Body of pancreas (tissue), 4 donors: ENCODE data around the gene XRN2. TPM values are rescaled to one million over a fixed set of nuclear protein-coding genes. Genes with fewer than 3 reads are reported as not detected.
A peak's percentile ranks its signal among the peaks of the same experiment; 100 is the strongest.

Experiments
- ATAC-seq: fragments of 150-250 bp; one replicate; pipeline ENCODE4 v1.9.1; 2016
- DNase-seq, 4 donors: peaks; one replicate each; pipeline ENCODE4 v3.0.0-alpha.2; 2019
- H3K27ac ChIP-seq, 4 donors: fragments of 200-600 bp; sonication (generic); 1 replicate in 3 of 4; 2 replicates in 1 of 4; pipeline versions ENCODE4 v1.5.1 to v1.6.1; 2016 to 2019; ENCODE audit warnings: mild to moderate bottlenecking in 1 of 4, mixed read lengths in 1 of 4, moderate library complexity in 1 of 4
- H3K27me3 ChIP-seq, 2 donors: fragments of 200-600 bp; sonication (generic); one replicate each; pipeline ENCODE4 v1.6.0; 2016; ENCODE audit warnings: mild to moderate bottlenecking in 1 of 2
- H3K36me3 ChIP-seq, 2 donors: fragments of 200-600 bp; sonication (generic); replicated peaks in 1 of 2; 2 replicates each; pipeline ENCODE4 v1.5.1; 2016; ENCODE audit warnings: low read depth in 2 of 2; ENCODE audit not compliant: insufficient read depth in 1 of 2
- H3K4me1 ChIP-seq: fragments of 200-600 bp; sonication (generic); one replicate; pipeline ENCODE4 v1.6.0; 2016
- H3K4me3 ChIP-seq, 2 donors: fragments of 200-600 bp; sonication (generic); 1 replicate in 1 of 2; 2 replicates in 1 of 2; pipeline ENCODE4 v1.5.1; 2016 to 2019
- H3K9me3 ChIP-seq, 3 donors: fragments of 200-600 bp; sonication (generic); 1 replicate in 2 of 3; 2 replicates in 1 of 3; pipeline ENCODE4 v1.5.1; 2016
- POLR2A ChIP-seq, 3 donors: fragments of 450-650 bp; IDR thresholded peaks; one replicate each; pipeline ENCODE4 v1.6.1; 2016; ENCODE audit warnings: antibody characterized with exemption in 3 of 3, mild to moderate bottlenecking in 2 of 3
- WGBS, 2 donors: methylation state at CpG; one replicate each; pipeline ENCODE4 v1.1.5; 2017; 5-methylcytosine and 5-hydroxymethylcytosine counted together
- intact Hi-C: fragments of 100-400 bp; cut with DNase I; formaldehyde crosslinking; loops from one replicate; pipeline ENCODE4 v1.15.1; 2023
- total RNA-seq, 2 donors: library from RNA; depleted of rRNA; stranded (reverse); fragments of >200 nt; gene quantifications; one replicate each; pipeline ENCODE4 v1.1.0, GENCODE V29; 2016
- TF ChIP-seq, protein P1 (sequence below), 7 experiments: fragments of 450-650 bp in 4 of 7; fragments of 200-600 bp in 3 of 7; sonication (generic) in 3 of 7; IDR thresholded peaks; one replicate each; pipeline ENCODE4 v1.5.1; 2016 to 2019; ENCODE audit warnings: antibody characterized with exemption in 7 of 7

XRN2 gene
- total RNA-seq, 2 donors from 2014 or later, result 26.0 to 32.9 TPM

DNA sequence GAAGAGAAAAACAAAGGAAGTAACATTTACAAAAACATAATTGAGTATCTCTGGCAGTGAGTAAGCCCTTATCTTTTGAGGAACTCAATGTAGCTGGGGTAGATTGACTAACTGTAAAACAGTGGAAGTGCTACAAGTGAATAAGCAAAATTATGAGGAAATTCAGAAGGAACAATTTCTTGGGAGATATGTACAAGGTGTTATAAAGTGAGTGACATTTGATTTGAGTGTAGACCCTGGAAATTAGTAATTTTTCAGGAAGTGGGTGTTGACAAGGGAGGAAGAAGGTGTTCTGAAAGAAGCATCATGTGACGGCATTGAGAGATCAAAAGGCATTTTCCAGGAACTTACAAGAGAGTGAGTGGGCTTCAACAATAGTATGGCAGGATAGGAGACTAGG is 22.2 kb downstream of the XRN2 start:
- Histone ChIP-seq H3K27me3 (no peaks in the 10 kb centered on the region), H3K27ac (peak overlapping the region in 2 of 4 donors; percentile 20 to 38), H3K4me1 (peaks cover 44% of the 10 kb centered on the region), H3K36me3 (no peaks in the 10 kb centered on the region), H3K4me3 (no peak overlapping the region), H3K9me3 (no peaks in the 10 kb centered on the region)
- ATAC-seq, result no peak
- WGBS, 2 donors, result 61 to 84% methylated on average over 1 of the region's 1 CpG
- TF ChIP-seq, protein P1, sequence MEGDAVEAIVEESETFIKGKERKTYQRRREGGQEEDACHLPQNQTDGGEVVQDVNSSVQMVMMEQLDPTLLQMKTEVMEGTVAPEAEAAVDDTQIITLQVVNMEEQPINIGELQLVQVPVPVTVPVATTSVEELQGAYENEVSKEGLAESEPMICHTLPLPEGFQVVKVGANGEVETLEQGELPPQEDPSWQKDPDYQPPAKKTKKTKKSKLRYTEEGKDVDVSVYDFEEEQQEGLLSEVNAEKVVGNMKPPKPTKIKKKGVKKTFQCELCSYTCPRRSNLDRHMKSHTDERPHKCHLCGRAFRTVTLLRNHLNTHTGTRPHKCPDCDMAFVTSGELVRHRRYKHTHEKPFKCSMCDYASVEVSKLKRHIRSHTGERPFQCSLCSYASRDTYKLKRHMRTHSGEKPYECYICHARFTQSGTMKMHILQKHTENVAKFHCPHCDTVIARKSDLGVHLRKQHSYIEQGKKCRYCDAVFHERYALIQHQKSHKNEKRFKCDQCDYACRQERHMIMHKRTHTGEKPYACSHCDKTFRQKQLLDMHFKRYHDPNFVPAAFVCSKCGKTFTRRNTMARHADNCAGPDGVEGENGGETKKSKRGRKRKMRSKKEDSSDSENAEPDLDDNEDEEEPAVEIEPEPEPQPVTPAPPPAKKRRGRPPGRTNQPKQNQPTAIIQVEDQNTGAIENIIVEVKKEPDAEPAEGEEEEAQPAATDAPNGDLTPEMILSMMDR (IDR thresholded peaks at IDR 0.05), result no peak
- TF ChIP-seq POLR2A (IDR thresholded peaks at IDR 0.05), result no peak
- intact Hi-C loops, result no loop called here
- no peak for DNase-seq

DNA sequence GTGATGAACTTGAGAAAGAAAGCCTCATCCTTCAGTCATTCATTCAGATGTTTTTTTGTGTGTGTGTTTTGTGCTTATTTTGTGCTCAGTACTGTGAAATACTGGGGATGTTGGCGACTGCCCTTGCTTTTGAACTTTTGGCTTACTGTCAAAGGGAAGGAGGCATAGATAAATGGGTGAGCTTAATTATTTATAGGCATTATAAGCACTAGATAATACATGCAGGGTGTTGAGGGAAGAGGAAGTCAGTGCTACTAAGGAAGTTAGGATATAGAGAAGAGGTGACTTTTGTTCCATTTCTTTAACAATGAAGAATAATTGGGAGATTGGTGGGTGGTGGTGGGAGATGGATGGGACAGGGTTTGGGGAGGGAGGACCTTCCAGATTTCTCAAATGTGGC is 23.6 kb downstream of the XRN2 start:
- intact Hi-C loops, result no loop called here
- ATAC-seq, result no peak

DNA sequence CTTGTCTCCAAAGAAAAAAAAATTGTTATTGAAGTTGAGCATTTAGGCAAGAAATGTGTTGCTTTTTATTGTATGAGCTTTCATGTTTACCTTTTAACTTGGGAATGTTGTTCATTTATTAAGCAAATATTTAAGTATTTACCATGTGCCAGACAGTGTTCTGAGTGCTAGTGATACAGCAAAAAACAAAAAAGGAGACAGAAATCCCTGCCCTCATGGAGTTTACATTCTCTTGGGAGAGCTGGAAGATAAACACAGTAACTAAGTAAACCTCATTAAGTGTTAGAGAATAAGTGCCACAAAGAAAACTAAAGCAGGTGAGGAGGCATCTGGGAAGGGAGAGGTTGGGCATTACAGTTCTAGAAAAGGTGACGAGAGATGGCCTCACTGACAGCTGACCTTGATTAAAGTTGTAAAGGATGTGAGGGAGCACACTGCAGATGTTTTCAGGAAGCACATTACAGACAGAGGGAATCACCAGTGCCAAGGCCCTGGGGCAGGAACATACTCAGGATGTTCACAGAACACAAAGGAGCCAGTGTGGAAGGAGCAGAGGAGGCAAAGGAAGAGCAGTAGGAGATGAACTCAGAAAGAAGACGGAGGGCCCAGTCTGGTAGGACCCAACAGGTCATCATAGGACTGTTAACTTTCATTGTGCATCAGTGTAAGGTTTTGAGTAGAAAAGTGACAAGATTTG is 33.5 kb downstream of the XRN2 start:
- ATAC-seq (no peak), DNase-seq (no peak)
- TF ChIP-seq, protein P1 (IDR thresholded peaks at IDR 0.05), result no peak
- no peak for TF ChIP-seq POLR2A (IDR thresholded peaks at IDR 0.05)
- no peaks in the 10 kb centered on the region for H3K27me3 ChIP-seq
- no peak overlapping the region for H3K27ac ChIP-seq
- intact Hi-C loops, result no loop called here
- peaks cover 0 to 20% of the 10 kb centered on the region in 2 donors for H3K36me3 ChIP-seq
- H3K4me3 ChIP-seq, result no peak overlapping the region
- H3K9me3 ChIP-seq, result no peaks in the 10 kb centered on the region
- no peaks in the 10 kb centered on the region for H3K4me1 ChIP-seq
- 94 to 98% methylated on average over 2 of the region's 2 CpGs for WGBS, 2 donors

More for the DNA sequence above, 23.6 kb downstream of the XRN2 start:
- no peak for TF ChIP-seq POLR2A (IDR thresholded peaks at IDR 0.05)
- TF ChIP-seq, protein P1 (IDR thresholded peaks at IDR 0.05), result no peak
- DNase-seq, result no peak
- Histone ChIP-seq H3K27me3 (no peaks in the 10 kb centered on the region), H3K4me1 (peaks cover 44% of the 10 kb centered on the region), H3K36me3 (peaks cover 0 to 5% of the 10 kb centered on the region in 2 donors), H3K4me3 (no peak overlapping the region), H3K27ac (no peak overlapping the region), H3K9me3 (no peaks in the 10 kb centered on the region)
- WGBS, 2 donors, result 11 to 19% methylated on average over 1 of the region's 1 CpG

GRCh38 chr20:21338291-21338690 is 35.2 kb downstream of the XRN2 start:
- DNase-seq (no peak), ATAC-seq (no peak)
- no peak overlapping the region for H3K4me3 ChIP-seq
- H3K27me3 ChIP-seq, result no peaks in the 10 kb centered on the region
- H3K27ac ChIP-seq, result no peak overlapping the region
- H3K36me3 ChIP-seq, result peaks cover 0 to 14% of the 10 kb centered on the region in 2 donors
- intact Hi-C loops, result no loop called here
- H3K9me3 ChIP-seq, result no peaks in the 10 kb centered on the region
- TF ChIP-seq POLR2A (IDR thresholded peaks at IDR 0.05), result no peak
- TF ChIP-seq, protein P1 (IDR thresholded peaks at IDR 0.05), result no peak
- WGBS, 2 donors, result 82 to 88% methylated on average over 4 of the region's 4 CpGs
- no peaks in the 10 kb centered on the region for H3K4me1 ChIP-seq

GRCh38 chr20:21339499-21339898 is 36.4 kb downstream of the XRN2 start:
- intact Hi-C loops, result no loop called here
- no peak overlapping the region for H3K27ac ChIP-seq
- H3K4me3 ChIP-seq, result no peak overlapping the region
- no peaks in the 10 kb centered on the region for H3K9me3 ChIP-seq
- WGBS, 2 donors, result 88 to 90% methylated on average over 3 of the region's 3 CpGs
- no peaks in the 10 kb centered on the region for H3K4me1 ChIP-seq
- H3K27me3 ChIP-seq, result no peaks in the 10 kb centered on the region
- DNase-seq (no peak), ATAC-seq (no peak)
- peaks cover 0 to 8% of the 10 kb centered on the region in 2 donors for H3K36me3 ChIP-seq
- TF ChIP-seq, protein P1 (IDR thresholded peaks at IDR 0.05), result no peak
- TF ChIP-seq POLR2A (IDR thresholded peaks at IDR 0.05), result no peak
